Gastroesophageal sphincter (tissue), 3 donors: ENCODE data around the gene KHDRBS1.

Source experiments
- CTCF ChIP-seq, 4 experiments: fragments of 200-600 bp in 2 of 4; fragments of 450-650 bp in 2 of 4; sonication (generic) in 1 of 4; IDR thresholded peaks; one replicate each; pipeline ENCODE4 v1.5.1; 2017 to 2019; ENCODE audit warnings: antibody characterized with exemption in 4 of 4, mild to moderate bottlenecking in 2 of 4, moderate library complexity in 2 of 4
- POLR2AphosphoS5 ChIP-seq: sonication (generic); formaldehyde crosslinking; IDR thresholded peaks from one replicate; pipeline ENCODE4 v1.6.1; 2017; ENCODE audit warnings: antibody characterized with exemption

- TF ChIP-seq CTCF (IDR thresholded peaks at IDR 0.05) (peak in 3 of 4 experiments; percentile 17 to 47 (median 36)), POLR2AphosphoS5 (peak; percentile 76)
Measured at GRCh38 chr1:31977385-31978131, 36.1 kb upstream of the KHDRBS1 start.
